GM10248 (cell line): ENCODE results near the gene ARHGAP15.

Experiments
- CTCF ChIA-PET: fragments of 300-600 bp; sonication (Branson Sonifier 250); formaldehyde crosslinking; extraction: SDS; loops from one replicate; lab custom pipeline; 2021; ENCODE audit warnings: antibody characterized with exemption; lab: Yijun Ruan, JAX
- POLR2A ChIA-PET: fragments of 350-650 bp; sonication (Branson Sonifier 250); formaldehyde crosslinking; extraction: SDS; loops from one replicate; lab custom pipeline; 2020; ENCODE audit warnings: antibody characterized with exemption; lab: Yijun Ruan, JAX
- DNase-seq: peaks from one replicate; pipeline ENCODE4 v3.0.0; 2012; ENCODE audit errors: extremely low spot score
- TF ChIP-seq, protein P1 (sequence below): IDR thresholded peaks from 2 replicates; pipeline ENCODE4 v1.5.1; 2012; ENCODE audit warnings: mild to moderate bottlenecking, low read depth; ENCODE audit errors: extremely low read depth, missing control alignments, control extremely low read depth

The ARHGAP15 gene

GRCh38 chr2:143290221-143290620 is 161.0 kb downstream of the ARHGAP15 start:
- ChIA-PET POLR2A (no interaction called here), CTCF (interaction anchor here (0.9 to 1.3 kb wide), 3 partner anchors 11 to 23 kb away, joined by 3 read pairs; no protein-coding TSS in a partner anchor)
- TF ChIP-seq, protein P1, sequence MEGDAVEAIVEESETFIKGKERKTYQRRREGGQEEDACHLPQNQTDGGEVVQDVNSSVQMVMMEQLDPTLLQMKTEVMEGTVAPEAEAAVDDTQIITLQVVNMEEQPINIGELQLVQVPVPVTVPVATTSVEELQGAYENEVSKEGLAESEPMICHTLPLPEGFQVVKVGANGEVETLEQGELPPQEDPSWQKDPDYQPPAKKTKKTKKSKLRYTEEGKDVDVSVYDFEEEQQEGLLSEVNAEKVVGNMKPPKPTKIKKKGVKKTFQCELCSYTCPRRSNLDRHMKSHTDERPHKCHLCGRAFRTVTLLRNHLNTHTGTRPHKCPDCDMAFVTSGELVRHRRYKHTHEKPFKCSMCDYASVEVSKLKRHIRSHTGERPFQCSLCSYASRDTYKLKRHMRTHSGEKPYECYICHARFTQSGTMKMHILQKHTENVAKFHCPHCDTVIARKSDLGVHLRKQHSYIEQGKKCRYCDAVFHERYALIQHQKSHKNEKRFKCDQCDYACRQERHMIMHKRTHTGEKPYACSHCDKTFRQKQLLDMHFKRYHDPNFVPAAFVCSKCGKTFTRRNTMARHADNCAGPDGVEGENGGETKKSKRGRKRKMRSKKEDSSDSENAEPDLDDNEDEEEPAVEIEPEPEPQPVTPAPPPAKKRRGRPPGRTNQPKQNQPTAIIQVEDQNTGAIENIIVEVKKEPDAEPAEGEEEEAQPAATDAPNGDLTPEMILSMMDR, result no peak
- DNase-seq, result no peak

DNA sequence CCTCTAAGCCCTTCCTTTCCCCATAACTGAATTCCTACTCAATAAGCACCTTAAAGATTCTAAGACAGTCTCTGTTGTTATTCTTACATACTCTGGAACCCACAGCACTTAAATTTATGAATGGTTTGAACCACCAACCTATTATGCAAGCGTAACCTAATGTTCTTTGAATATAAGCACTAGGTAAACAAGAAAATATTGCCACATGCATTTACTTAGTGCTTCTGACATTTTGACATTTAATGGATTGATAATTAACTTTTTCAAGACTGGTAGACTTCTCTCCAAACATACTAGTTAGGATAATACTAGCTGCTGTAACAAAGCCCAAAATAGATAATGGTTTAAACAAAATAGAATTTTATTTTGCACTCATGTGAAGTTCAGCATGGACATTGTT is 164.8 kb downstream of the ARHGAP15 start:
- ChIA-PET CTCF (no interaction called here), POLR2A (no interaction called here)
- TF ChIP-seq, protein P1, result no peak
- DNase-seq, result no peak

DNA sequence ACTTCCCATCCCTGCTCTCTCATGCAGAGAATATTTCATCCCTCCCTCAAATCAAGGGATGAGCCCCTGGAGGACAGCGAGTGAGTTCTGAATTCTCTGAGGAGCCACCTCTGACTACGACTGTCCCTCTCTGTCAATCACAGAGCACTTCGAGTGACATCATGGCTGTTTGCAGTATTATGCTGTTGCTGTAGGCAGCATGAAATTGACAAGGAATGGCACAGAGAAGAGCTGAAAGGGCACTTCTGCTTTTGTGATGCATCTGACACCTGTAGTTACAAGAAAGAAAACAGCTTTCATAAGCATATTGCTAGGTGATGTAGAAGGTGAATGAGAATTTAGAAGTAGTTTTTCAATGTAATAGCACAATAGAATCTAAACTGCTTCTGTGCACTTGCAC is 166.9 kb downstream of the ARHGAP15 start:
- TF ChIP-seq, protein P1, result no peak
- ChIA-PET POLR2A (no interaction called here), CTCF (interaction anchor here (1.0 to 1.4 kb wide), 2 partner anchors 32 to 212 kb away, joined by 3 read pairs; no protein-coding TSS in a partner anchor)
- no peak for DNase-seq

GRCh38 chr2:143297182-143297581 is 168.0 kb downstream of the ARHGAP15 start:
- no peak for DNase-seq
- TF ChIP-seq, protein P1, result no peak
- CTCF ChIA-PET, result interaction anchor here (1.5 kb wide), 1 partner anchor 13 kb away, joined by 4 read pairs; no protein-coding TSS in a partner anchor
- POLR2A ChIA-PET, result no interaction called here

GRCh38 chr2:143300536-143300935 is 171.3 kb downstream of the ARHGAP15 start:
- no peak for DNase-seq
- POLR2A ChIA-PET, result no interaction called here
- TF ChIP-seq, protein P1, result no peak
- CTCF ChIA-PET, result interaction anchor here (0.7 kb wide), 1 partner anchor 12 kb away, joined by 3 read pairs; no protein-coding TSS in a partner anchor

DNA sequence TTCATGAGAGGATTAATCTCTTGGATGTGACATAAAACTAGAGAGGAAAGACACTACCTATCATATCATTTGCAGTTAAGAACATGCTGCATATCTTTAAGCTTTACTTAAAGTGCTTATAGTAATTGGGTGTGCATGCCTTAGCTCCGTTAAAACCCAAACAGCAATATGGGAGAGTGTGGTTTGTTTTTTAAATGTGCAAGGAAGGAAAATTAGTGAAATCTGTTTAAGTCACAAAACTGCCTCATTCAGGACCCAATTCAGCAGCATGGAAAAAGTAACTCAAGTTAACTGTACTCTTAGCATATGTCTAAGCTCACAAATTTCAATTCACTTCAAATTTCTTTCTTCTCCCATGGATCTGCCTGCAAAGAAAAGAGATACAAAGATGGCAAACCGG is 182.2 kb downstream of the ARHGAP15 start:
- ChIA-PET POLR2A (no interaction called here), CTCF (interaction anchor here (1.8 kb wide), 1 partner anchor 27 kb away, joined by 8 read pairs; no protein-coding TSS in a partner anchor)
- no peak for DNase-seq
- TF ChIP-seq, protein P1, result no peak
